ENCODE measurements around the gene RBM20.
A peak's percentile ranks its signal among the peaks of the same experiment; 100 is the strongest.
"Not testable (repeated sequence)": the region's sequence is repeated elsewhere in the genome, so short reads cannot be mapped to it uniquely, and the experiment has no call there.

Gene RBM20

DNA sequence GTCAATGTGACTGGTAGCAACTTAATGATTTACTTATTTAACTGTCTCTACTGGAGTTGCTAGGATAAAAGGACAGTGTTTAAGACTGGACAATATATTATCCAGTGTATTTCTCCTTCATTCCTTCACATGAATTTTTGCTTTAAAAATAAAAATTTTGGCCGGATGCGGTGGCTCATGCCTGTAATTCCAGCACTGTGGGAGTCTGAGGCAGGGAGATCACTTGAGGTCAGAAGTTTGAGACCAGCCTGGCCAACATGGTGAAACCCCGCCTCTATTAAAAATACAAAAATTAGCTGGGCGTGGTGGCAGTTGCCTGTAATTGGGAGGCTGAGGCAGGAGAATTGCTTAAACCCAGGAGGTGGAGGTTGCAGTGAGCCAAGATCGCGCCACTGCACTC, 5.1 kb upstream of the RBM20 start:
- not testable (repeated sequence) for H3K27ac ChIP-seq (ENCODE audit: low read length); H3K36me3 ChIP-seq (ENCODE audit: control insufficient read depth in 2 of 2, insufficient read depth in 2 of 2, low read length in 2 of 2); H3K4me3 ChIP-seq (ENCODE audit: low read length in 2 of 2); H3K9ac ChIP-seq (ENCODE audit: low read length in 2 of 2); H3K9me3 ChIP-seq (ENCODE audit: control insufficient read depth in 2 of 2, low read length in 2 of 2)
- peaks cover 26% of the 10 kb centered on the region for H3K4me1 ChIP-seq (ENCODE audit: control insufficient read depth, insufficient read depth, low read length)
- peaks cover 8 to 21% of the 10 kb centered on the region in 2 donors for H3K27me3 ChIP-seq (ENCODE audit: control insufficient read depth in 1 of 2, insufficient read depth in 2 of 2, low read length in 2 of 2)

DNA sequence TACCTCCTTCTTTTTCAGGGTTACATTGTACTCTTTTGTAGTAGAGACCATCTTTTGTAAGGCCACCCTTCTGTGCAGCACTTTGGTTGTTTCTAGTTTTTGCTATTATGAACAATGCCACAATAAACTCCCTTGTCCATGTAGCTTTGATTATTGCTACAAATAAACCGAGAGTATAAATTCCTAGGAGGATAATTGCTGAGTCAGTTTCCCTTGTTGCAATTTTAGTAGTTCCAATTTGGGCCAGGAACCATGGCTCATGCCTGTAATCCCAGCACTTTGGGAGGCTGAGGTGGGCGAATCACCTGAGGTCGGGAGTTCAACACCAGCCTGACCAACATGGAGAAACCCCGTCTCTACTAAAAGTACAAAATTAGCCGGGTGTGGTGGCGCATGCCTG, 4.3 kb upstream of the RBM20 start:
- not testable (repeated sequence) for H3K4me3 ChIP-seq (ENCODE audit: low read length in 2 of 2); H3K9me3 ChIP-seq (ENCODE audit: control insufficient read depth in 2 of 2, low read length in 2 of 2); H3K27ac ChIP-seq (ENCODE audit: low read length); H3K9ac ChIP-seq (ENCODE audit: low read length in 2 of 2); H3K36me3 ChIP-seq (ENCODE audit: control insufficient read depth in 2 of 2, insufficient read depth in 2 of 2, low read length in 2 of 2)
- Histone ChIP-seq H3K4me1 (ENCODE audit: control insufficient read depth, insufficient read depth, low read length) (peaks cover 28% of the 10 kb centered on the region), H3K27me3 (ENCODE audit: control insufficient read depth in 1 of 2, insufficient read depth in 2 of 2, low read length in 2 of 2) (peaks cover 12 to 29% of the 10 kb centered on the region in 2 donors)

DNA sequence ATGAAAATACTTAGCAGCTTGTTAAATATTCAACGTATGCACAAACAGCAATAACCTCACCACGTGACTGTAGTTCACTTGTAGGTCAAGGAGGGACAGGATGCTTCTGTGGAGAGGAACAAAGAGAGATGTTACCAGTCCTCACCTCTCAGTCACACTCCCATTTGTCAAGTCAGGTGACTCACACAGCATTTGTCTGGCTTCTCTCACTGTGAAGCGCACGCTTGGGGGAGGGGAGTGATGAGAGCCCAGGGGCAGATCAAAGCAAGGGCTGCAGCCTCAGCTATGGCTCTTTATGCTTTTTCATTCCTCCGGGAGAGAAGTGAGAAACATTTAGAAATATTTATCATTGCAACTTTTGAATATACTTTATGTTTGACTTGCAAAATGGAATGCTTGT, 2.9 kb upstream of the RBM20 start:
- H3K9ac ChIP-seq (ENCODE audit: low read length in 2 of 2), result no peak overlapping the region
- H3K36me3 ChIP-seq (ENCODE audit: control insufficient read depth in 2 of 2, insufficient read depth in 2 of 2, low read length in 2 of 2), result no peaks in the 10 kb centered on the region
- no peak overlapping the region for H3K4me3 ChIP-seq (ENCODE audit: low read length in 2 of 2)
- peaks cover 26% of the 10 kb centered on the region for H3K4me1 ChIP-seq (ENCODE audit: control insufficient read depth, insufficient read depth, low read length)
- no peak overlapping the region for H3K27ac ChIP-seq (ENCODE audit: low read length)
- no peaks in the 10 kb centered on the region for H3K9me3 ChIP-seq (ENCODE audit: control insufficient read depth in 2 of 2, low read length in 2 of 2)
- H3K27me3 ChIP-seq (ENCODE audit: control insufficient read depth in 1 of 2, insufficient read depth in 2 of 2, low read length in 2 of 2), result peaks cover 17 to 40% of the 10 kb centered on the region in 2 donors

DNA sequence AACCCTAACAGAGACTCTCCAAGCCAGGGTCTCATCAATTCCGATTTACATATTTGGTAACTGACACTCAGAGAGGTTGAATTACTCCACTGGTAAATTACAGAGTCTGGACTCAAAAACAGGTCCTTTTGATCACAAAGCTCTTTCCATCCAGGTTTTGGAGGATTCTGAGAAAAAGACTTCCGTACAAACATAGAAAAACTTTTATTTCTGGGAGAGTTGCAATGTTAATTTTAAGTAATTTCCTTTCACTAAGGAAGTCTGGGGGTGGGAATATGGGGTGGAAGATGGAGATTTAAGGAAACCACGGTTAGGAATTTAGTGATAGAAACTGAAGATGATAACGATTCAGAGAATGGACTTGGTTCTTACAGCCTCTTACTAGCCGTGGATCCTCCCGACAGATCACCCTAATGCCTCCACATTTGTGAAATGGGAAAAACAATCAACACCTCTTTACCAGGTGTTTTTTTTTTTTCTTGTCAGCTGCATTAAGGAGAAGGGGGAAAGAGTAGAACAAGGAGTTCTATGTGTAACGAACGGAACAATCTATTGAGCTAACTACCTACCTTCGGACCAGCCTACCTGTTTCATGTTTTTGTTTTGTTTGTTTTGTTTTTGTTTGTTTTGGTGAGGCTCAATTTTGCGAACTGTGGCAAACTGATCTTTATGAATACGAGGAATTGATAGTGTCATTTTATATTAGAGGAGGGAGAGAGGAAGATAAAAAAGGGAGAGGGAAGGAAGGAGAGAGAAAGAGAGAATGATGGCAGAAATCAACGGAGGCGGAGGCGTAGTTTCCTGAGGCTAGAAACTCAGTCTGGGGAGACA, 1.7 kb upstream of the RBM20 start:
- H3K27ac ChIP-seq (ENCODE audit: low read length), result no peak overlapping the region
- H3K27me3 ChIP-seq (ENCODE audit: control insufficient read depth in 1 of 2, insufficient read depth in 2 of 2, low read length in 2 of 2), result peaks cover 22 to 45% of the 10 kb centered on the region in 2 donors
- H3K36me3 ChIP-seq (ENCODE audit: control insufficient read depth in 2 of 2, insufficient read depth in 2 of 2, low read length in 2 of 2), result no peaks in the 10 kb centered on the region
- peaks cover 15% of the 10 kb centered on the region for H3K4me1 ChIP-seq (ENCODE audit: control insufficient read depth, insufficient read depth, low read length)
- H3K9ac ChIP-seq (ENCODE audit: low read length in 2 of 2), result no peak overlapping the region
- no peaks in the 10 kb centered on the region for H3K9me3 ChIP-seq (ENCODE audit: control insufficient read depth in 2 of 2, low read length in 2 of 2)
- no peak overlapping the region for H3K4me3 ChIP-seq (ENCODE audit: low read length in 2 of 2)

DNA sequence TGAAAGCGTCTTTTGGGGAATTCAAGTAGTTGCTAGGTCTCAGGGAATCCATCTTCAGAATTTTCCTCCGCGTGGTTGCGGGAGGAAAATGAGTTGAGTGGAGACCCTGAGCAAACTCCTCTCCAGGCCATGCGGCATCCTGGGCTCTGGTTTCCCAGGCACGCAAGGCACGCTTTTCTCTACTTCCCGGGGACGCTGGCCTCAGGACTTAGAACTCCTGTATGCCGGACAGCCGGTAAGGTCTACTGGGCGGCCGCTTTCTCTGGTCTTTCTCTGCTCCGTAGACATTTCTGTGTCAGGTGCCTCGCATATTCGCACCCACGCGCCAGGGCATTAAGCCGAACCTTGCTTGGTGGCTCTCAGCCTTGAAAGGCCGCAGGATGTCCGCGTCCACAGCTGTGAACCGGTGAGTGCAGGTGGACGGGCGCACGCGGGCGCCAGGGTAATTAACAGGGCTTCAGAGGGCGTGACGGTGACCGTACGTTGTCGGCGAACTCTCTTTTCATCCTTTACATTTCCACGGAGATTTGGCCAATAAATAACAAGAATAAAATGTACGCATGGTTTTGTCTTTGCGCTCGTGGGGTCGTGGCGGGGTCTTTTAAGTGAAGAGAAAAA, 992 bp upstream of the RBM20 start:
- H3K27me3 ChIP-seq (ENCODE audit: control insufficient read depth in 1 of 2, insufficient read depth in 2 of 2, low read length in 2 of 2), result peaks cover 22 to 47% of the 10 kb centered on the region in 2 donors
- no peaks in the 10 kb centered on the region for H3K9me3 ChIP-seq (ENCODE audit: control insufficient read depth in 2 of 2, low read length in 2 of 2)
- H3K4me1 ChIP-seq (ENCODE audit: control insufficient read depth, insufficient read depth, low read length), result peaks cover 13% of the 10 kb centered on the region
- peak overlapping the region; percentile 31 for H3K27ac ChIP-seq (ENCODE audit: low read length)
- no peak overlapping the region for H3K9ac ChIP-seq (ENCODE audit: low read length in 2 of 2)
- H3K4me3 ChIP-seq (ENCODE audit: low read length in 2 of 2), result peak overlapping the region; percentile 22 to 73
- H3K36me3 ChIP-seq (ENCODE audit: control insufficient read depth in 2 of 2, insufficient read depth in 2 of 2, low read length in 2 of 2), result no peaks in the 10 kb centered on the region

DNA sequence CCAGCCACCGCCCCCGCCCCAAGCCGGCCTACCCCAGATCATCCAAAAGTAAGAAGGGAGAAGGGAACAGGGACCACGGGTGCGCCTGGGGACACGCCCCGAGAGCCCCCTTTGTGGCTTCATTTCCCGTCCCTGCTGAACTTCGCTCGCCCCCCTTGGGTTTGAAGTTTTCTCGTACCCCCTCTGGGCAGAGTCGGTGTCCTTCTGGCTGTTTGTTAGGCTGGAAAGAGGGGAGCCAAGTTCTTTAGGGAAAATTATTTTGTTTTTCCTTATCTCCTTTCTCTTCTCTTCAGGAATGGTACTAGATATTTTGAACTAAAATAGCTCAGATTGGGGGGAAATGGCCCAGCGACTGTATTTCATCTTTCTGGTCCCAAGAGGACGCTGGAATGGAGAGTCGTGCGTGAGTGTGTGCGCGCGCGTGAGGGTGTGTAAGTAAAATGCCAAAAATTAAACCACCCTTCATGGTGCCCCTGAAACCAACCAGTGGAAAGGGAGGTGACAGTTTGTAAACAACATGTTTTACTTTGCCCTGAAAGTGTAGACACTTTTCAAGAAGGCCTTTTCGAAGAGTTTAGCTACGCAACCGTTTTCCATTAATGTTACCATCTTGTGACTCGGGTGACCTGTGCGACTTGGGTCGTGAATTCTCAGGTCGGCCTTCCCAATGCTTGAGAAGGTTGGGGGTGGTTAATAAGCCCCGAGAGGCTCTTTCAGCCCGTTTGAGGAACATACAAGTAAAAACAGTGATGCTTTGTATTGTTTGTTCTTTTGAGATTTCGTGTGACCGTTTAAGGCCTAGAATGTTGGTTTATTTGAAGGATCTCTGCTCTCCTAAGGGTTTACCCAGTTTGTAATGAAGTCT, 694 bp downstream of the RBM20 start:
- peak overlapping the region in 1 of 2 donors; percentile 73 for H3K4me3 ChIP-seq (ENCODE audit: low read length in 2 of 2)
- H3K27ac ChIP-seq (ENCODE audit: low read length), result peak overlapping the region; percentile 31
- H3K27me3 ChIP-seq (ENCODE audit: control insufficient read depth in 1 of 2, insufficient read depth in 2 of 2, low read length in 2 of 2), result peaks cover 25 to 54% of the 10 kb centered on the region in 2 donors
- peaks cover 13% of the 10 kb centered on the region for H3K4me1 ChIP-seq (ENCODE audit: control insufficient read depth, insufficient read depth, low read length)
- no peak overlapping the region for H3K9ac ChIP-seq (ENCODE audit: low read length in 2 of 2)
- H3K36me3 ChIP-seq (ENCODE audit: control insufficient read depth in 2 of 2, insufficient read depth in 2 of 2, low read length in 2 of 2), result no peaks in the 10 kb centered on the region
- H3K9me3 ChIP-seq (ENCODE audit: control insufficient read depth in 2 of 2, low read length in 2 of 2), result no peaks in the 10 kb centered on the region

DNA sequence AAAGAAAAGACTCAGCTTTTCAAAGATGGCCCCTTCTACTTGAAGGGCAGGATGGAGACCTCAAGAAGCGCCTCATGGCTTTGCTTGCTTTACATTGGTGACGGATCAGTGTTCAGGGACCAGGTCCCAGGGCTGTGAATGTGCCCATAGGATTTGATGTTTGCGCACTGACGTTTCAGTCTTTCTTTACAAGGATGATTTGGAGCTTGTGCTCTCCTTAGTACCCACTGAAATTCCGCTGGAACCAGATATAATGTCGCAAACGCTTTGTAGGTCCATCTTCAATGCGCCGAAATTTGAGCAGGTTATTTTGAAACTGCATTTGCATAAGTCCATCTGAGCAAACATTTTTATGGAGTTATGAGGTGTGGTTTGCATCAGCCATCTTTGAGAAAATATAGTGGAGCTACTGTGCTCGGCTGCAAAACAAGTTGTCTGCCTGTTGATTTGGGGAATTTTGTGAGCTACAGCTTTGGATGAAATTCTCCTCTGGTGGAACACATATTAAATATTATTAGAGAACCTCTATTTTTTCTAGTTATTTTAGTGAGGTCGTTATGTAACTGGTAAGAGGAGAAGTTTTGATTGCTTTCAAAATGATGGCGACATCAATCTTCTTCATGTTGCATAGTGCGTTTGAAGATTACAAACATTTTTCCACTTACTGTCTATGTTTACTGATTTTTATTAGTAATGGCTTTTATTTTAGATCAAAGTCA, 2.4 kb downstream of the RBM20 start:
- peaks cover 13% of the 10 kb centered on the region for H3K4me1 ChIP-seq (ENCODE audit: control insufficient read depth, insufficient read depth, low read length)
- no peak overlapping the region for H3K27ac ChIP-seq (ENCODE audit: low read length)
- no peak overlapping the region for H3K9ac ChIP-seq (ENCODE audit: low read length in 2 of 2)
- H3K9me3 ChIP-seq (ENCODE audit: control insufficient read depth in 2 of 2, low read length in 2 of 2), result no peaks in the 10 kb centered on the region
- peaks cover 27 to 57% of the 10 kb centered on the region in 2 donors for H3K27me3 ChIP-seq (ENCODE audit: control insufficient read depth in 1 of 2, insufficient read depth in 2 of 2, low read length in 2 of 2)
- no peak overlapping the region for H3K4me3 ChIP-seq (ENCODE audit: low read length in 2 of 2)
- H3K36me3 ChIP-seq (ENCODE audit: control insufficient read depth in 2 of 2, insufficient read depth in 2 of 2, low read length in 2 of 2), result no peaks in the 10 kb centered on the region

DNA sequence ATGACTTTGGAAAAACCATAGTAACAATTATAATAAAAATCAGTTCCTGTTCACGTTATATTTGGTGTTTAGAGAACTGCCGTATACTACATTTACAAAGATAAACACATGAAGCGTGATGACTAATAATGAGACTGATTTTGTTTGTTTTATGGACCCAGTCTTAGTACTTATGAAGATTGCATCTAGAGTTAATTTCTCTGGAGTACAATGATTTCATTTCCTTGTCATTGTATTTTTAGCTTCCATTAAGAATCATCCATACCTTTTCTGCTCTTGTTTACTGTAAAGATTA, 2.9 kb downstream of the RBM20 start:
- Histone ChIP-seq H3K4me3 (ENCODE audit: low read length in 2 of 2) (no peak overlapping the region), H3K9me3 (ENCODE audit: control insufficient read depth in 2 of 2, low read length in 2 of 2) (no peaks in the 10 kb centered on the region), H3K27me3 (ENCODE audit: control insufficient read depth in 1 of 2, insufficient read depth in 2 of 2, low read length in 2 of 2) (peaks cover 27 to 56% of the 10 kb centered on the region in 2 donors), H3K9ac (ENCODE audit: low read length in 2 of 2) (no peak overlapping the region), H3K4me1 (ENCODE audit: control insufficient read depth, insufficient read depth, low read length) (peaks cover 13% of the 10 kb centered on the region), H3K36me3 (ENCODE audit: control insufficient read depth in 2 of 2, insufficient read depth in 2 of 2, low read length in 2 of 2) (no peaks in the 10 kb centered on the region), H3K27ac (ENCODE audit: low read length) (no peak overlapping the region)

DNA sequence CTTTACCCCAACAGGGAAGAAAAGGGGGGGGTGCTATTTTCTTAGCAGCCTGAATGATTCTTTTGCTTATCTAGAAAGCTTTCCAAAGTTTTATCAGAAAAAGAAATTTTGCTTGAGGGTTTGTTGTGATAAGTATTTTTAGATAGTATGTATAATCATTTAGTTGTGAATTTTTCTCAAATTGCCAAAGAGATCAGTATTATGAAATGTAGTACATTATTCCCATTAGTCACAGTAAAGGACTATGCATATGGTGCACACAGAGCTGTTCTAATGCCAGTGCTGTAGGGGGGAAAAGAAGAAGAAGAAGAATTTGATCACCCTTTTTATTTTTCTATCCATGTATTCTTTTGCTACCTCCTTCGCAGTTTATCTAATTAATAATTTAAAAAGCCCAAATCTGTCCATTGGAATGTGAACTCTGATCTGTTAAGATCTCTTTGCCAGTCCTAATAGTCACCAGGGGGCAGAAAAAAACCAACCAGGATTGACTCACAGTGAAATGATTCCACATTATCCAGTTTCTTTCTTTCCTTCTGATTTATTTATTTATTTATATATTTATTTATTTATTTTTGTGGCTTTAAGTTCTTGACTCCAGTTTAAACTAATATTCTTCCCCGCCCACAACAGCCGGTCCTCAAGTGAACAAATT, 4.7 kb downstream of the RBM20 start:
- H3K4me1 ChIP-seq (ENCODE audit: control insufficient read depth, insufficient read depth, low read length), result peaks cover 5% of the 10 kb centered on the region
- no peak overlapping the region for H3K4me3 ChIP-seq (ENCODE audit: low read length in 2 of 2)
- no peaks in the 10 kb centered on the region for H3K36me3 ChIP-seq (ENCODE audit: control insufficient read depth in 2 of 2, insufficient read depth in 2 of 2, low read length in 2 of 2)
- H3K27ac ChIP-seq (ENCODE audit: low read length), result no peak overlapping the region
- H3K9me3 ChIP-seq (ENCODE audit: control insufficient read depth in 2 of 2, low read length in 2 of 2), result no peaks in the 10 kb centered on the region
- no peak overlapping the region for H3K9ac ChIP-seq (ENCODE audit: low read length in 2 of 2)
- H3K27me3 ChIP-seq (ENCODE audit: control insufficient read depth in 1 of 2, insufficient read depth in 2 of 2, low read length in 2 of 2), result peaks cover 20 to 41% of the 10 kb centered on the region in 2 donors
